Esophagus muscularis mucosa (tissue), 4 donors: ENCODE data around the gene TMEM242.

Source experiments
- EP300 ChIP-seq: sonication (generic); formaldehyde crosslinking; IDR thresholded peaks from one replicate; pipeline ENCODE4 v1.6.1; 2017; ENCODE audit warnings: antibody characterized with exemption
- POLR2A ChIP-seq: fragments of 450-650 bp; IDR thresholded peaks from one replicate; pipeline ENCODE4 v1.6.1; 2017; ENCODE audit warnings: antibody characterized with exemption, moderate library complexity, mild to moderate bottlenecking, low read depth
- POLR2AphosphoS5 ChIP-seq, 2 donors: sonication (generic); formaldehyde crosslinking; IDR thresholded peaks; one replicate each; pipeline ENCODE4 v1.6.1; 2017; ENCODE audit warnings: antibody characterized with exemption in 2 of 2
- TF ChIP-seq, protein P1 (sequence below), 3 experiments: fragments of 200-600 bp in 2 of 3; fragments of 450-650 bp in 1 of 3; sonication (generic) in 2 of 3; IDR thresholded peaks; one replicate each; pipeline ENCODE4 v1.5.1; 2017 to 2019; ENCODE audit warnings: antibody characterized with exemption in 3 of 3, mild to moderate bottlenecking in 2 of 3, moderate library complexity in 1 of 3

DNA sequence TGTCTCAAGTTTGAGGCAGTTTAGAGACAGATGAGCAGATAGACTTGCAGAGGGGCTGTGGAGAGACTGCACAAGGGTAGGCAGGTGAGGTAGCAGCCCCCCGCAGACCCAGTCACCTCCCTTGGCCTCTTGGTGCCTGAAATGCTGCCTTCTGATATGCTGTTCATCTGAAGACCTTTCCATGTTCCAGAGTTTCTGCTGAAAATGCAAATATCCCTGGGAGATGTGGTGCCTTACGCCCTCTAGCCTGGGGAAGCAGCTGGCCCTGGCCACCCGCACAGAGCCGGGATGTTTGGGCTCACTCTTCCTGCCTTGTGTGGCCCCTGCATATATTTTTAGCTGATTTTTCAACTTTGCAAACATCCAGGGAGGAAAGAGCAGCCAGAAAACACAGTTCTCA, 51.4 kb downstream of the TMEM242 start:
- TF ChIP-seq POLR2AphosphoS5 (IDR thresholded peaks at IDR 0.05) (no peak), POLR2A (no peak), EP300 (no peak)
- TF ChIP-seq, protein P1, sequence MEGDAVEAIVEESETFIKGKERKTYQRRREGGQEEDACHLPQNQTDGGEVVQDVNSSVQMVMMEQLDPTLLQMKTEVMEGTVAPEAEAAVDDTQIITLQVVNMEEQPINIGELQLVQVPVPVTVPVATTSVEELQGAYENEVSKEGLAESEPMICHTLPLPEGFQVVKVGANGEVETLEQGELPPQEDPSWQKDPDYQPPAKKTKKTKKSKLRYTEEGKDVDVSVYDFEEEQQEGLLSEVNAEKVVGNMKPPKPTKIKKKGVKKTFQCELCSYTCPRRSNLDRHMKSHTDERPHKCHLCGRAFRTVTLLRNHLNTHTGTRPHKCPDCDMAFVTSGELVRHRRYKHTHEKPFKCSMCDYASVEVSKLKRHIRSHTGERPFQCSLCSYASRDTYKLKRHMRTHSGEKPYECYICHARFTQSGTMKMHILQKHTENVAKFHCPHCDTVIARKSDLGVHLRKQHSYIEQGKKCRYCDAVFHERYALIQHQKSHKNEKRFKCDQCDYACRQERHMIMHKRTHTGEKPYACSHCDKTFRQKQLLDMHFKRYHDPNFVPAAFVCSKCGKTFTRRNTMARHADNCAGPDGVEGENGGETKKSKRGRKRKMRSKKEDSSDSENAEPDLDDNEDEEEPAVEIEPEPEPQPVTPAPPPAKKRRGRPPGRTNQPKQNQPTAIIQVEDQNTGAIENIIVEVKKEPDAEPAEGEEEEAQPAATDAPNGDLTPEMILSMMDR (IDR thresholded peaks at IDR 0.05) = no peak
